Measurements from ENCODE around the gene LTBP1.

Gene LTBP1

DNA sequence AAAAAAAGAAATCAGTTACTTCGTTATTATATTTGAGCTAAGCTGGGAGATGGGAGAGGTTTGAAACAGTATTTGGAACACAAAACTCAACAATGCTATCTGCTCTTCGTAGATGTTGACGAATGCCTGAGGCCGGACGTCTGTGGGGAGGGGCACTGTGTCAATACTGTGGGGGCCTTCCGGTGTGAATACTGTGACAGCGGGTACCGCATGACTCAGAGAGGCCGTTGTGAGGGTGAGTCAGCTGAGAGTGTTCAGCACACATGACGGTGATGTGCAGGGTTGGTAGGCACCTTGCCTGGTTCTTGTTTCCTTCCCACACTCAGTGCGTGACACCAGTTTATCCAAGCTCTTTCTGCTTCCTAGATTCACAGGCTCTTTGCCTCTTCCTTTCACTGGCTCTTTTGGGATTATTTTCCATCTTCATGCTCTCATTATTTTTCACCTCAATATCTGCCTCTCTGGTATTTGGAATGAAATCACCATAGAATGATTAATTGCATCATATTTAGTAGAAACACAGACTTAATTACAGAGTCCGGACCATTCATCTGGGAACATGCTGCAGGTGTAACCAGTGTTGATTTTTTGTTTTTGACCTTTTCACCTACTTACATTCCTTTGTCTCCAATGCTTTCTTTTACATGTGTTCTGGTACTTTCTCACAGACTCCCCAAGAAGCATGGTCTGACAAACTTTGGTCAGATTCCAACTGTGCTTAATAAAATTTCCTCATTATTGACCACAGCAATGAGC, 329.1 kb downstream of the LTBP1 start:
- DNase-seq: peak; percentile 84

GRCh38 chr2:33277002-33277426, 330.3 kb downstream of the LTBP1 start:
- DNase-seq: no peak

DNA sequence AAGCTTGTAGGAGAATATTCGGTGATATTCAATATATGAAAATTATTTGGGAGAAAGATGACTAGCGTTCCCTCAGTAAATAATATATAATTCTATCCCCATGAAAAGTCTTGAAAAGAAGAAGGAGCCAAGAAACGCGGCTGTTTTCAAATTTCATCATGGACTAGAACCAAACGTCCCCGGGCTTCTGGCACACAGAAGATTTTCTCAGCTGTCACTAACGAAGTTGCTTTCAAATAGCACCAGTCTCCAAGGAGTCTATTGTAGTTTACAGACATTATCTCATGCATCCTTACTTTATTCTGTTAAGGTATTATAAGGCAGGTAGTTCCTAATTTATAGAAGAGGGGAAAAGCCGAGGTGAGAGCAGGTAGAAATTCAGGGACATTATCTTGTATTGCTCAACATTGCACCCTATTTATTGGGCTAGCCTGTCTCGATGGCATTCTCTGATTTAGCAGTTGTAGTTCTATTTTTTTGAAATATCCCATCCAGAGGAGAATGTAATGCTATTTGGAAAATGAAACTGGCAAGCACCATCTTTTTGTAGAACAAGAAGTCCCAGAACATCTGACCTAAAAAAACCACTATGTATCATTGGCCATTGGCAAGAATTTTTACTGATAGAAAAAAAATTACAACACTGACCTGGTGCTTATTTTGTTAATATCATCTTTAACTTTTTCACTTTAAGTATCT, 331.6 kb downstream of the LTBP1 start:
- DNase-seq: no peak

GRCh38 chr2:33284287-33284686, 337.5 kb downstream of the LTBP1 start:
- DNase-seq: no peak

GRCh38 chr2:33287507-33288005, 340.8 kb downstream of the LTBP1 start:
- no peak for DNase-seq

- no peak for DNase-seq
Observed at GRCh38 chr2:33288011-33288410, 341.3 kb downstream of the LTBP1 start.

DNA sequence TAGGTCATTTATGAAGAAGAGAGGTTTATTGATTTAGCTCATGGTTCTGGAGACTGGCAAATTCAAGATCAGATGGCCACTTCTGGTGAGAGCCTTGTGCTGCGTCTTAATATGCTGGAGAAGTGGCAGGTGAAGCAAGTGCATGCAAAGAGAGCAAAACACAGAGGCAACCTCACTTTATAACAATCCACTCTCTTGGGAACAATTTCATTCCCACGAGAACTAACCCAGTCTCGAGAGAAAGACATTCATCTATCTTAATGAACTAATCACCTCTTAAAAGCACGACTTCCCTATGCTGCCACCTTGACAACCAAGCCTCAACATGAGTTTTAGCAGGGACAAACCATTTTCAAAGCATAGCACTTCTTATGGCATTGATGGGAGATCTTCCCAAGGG, 343.2 kb downstream of the LTBP1 start:
- DNase-seq: no peak

GRCh38 chr2:33291278-33292013, 344.7 kb downstream of the LTBP1 start:
- peak; percentile 79 for DNase-seq

GRCh38 chr2:33292063-33292462, 345.3 kb downstream of the LTBP1 start:
- no peak for DNase-seq

DNA sequence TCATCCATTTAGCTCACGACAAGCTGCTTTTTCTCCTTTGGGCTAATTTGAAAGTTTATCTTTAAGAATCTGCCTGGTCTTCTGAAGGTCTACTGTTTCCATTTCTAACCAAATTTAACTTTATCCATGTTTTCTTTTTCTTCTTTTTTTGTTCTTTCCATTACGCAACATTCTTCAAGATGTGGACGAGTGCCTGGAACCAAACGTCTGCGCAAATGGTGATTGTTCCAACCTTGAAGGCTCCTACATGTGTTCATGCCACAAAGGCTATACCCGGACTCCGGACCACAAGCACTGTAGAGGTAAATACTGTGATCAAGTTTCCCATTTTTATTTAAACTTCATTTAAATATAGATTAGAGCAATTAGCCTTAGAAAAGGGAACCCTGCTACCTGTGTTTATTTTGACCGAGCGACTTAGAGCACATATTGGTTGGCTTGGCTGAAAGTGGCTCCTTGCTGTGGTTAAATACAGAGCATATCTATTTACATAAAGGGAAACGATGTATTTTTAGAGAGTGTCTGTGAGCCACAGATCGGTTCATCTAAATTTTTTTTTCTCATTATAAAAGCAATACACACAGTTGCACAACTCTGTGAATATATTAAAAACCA, 346.3 kb downstream of the LTBP1 start:
- no peak for DNase-seq

- no peak for DNase-seq
Observed at GRCh38 chr2:33298233-33298632, 351.5 kb downstream of the LTBP1 start.

DNA sequence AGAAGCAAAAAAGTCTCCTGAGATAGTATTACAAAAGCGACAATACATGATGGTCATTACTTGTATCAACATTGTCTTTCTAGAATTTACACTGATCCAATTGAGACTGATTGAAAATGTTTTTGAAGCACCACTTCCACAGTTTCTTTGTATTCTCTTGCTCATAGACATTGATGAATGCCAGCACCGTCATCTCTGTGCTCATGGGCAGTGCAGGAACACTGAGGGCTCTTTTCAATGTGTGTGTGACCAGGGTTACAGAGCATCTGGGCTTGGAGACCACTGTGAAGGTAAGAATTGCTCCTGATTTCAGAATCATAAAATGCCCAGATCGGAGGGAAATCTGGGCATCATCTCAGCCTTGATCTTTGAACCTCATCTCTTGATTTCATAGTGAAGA, 354.6 kb downstream of the LTBP1 start:
- no peak for DNase-seq

- no peak for DNase-seq
Observed at GRCh38 chr2:33302348-33302747, 355.6 kb downstream of the LTBP1 start.

DNA sequence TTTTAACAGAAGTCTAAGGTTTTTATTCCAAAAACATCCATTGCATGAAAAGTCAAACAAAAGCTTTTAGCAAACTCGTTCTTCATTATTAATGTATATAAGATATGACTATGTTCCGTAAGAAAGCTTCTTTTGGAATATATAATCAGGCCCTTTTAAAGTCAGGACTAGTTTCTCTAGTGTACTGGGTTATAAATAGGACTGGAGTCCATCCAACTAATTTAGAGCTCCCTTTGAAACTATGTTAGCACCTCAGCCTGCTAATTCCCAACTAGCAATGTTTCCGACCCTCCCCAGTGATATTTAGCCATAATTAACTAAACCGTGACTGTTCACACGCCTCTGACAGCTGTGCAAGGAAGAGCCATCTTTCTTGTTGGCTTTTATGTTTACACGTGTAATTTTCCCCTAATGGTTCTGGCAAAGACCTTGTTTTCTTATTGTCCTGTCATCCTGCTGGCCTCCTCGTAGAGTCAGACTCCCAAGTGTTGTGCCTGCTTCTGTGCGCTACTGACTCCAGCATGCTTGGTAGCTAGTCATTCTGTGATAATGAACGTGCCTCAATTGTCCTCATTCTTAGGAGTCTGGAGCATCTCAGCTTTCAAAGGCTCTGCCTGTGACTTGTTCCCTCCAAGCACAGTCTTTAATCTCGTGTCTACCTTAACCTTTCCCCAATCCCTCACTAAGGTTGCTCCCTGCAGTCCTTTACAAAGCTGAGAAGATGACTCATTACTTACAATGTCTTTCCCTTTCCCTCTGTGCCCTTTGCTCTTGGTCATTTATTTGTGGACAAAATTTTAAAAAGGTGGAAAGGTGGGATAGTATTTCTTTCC, 357.5 kb downstream of the LTBP1 start:
- DNase-seq: no peak

DNA sequence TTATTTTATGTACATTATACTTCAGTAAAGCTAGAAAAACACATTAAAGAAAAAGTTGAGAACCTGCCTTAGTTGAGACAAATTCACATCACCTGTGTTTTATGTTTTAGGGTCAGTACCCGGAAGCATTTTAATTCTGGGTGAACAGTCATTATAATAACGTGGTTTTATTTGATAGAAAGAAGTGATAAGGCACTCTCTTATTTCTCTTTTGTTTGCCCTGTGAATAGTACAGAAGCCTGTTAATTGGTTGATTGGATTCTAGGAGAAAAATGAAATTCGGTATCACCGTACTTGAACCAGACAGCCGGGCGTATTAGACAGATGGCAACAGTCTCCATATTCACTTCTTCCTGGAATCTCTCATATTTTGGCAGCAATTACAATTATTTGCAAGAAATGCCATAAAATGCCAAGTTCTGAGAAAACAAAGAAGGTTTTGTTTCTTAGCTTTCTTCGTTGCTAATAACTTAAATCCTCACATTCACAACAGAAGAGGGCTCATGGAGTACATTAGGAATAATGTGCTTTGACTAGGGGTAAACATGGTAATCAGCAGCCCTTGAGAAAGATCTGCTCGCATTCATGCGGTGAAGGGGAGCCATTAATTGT, 361.0 kb downstream of the LTBP1 start:
- no peak for DNase-seq

DNA sequence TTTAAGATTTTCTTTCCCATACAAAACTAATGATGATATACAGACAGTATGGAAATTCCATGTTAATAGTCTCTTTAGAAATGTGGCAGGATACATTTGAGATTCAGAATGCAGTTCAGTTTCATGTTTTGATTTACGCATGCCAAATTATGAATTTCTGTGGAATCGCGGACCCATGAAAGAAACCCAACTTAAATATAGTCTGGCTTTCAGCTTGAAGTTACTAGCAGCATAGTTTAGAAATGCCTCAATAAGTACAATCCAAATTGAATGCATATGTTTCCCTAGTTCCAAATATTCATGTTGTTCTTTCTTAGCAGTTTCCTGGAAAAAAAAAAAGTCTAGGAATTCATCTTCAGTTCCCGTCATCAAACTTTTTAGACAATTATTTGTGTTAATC, 365.6 kb downstream of the LTBP1 start:
- DNase-seq: no peak

DNA sequence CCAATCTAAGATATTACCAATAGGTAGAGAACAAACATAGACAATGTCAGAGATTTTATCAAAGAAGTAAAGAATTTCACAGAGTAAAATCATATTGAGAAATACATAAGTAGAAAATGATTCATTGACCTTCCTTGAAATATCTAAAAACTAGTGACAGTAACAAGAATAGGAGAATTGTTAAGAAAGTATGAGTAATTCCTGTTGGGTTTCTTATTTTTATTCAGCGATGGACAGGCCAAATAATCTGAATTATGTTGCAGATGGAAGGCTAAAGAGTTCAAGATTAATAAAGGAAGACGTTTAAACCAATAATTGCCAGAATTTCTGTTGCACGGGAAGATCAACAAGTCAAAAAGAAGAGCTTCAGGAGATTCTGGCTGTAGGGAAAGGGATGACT, 366.3 kb downstream of the LTBP1 start:
- DNase-seq: no peak

DNA sequence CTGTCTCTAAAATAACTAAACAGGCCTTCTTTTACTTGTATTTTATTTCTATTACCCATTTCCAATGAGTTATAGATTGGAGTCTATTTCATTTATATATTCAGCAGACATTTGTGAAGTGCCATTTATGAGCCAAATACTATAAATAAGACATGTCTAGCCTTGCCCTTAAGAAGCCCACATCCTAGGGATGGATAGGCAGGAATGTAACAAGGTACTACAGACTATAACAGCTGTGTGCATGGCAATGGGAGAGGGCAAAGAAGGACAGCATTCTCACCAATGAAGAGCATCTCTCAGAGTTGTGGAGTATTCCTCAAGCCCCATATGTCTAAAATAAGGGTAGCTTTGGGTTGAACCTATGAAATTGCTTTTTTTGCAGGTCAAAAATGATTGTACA, 367.8 kb downstream of the LTBP1 start:
- no peak for DNase-seq

GRCh38 chr2:33316328-33316727, 369.6 kb downstream of the LTBP1 start:
- no peak for DNase-seq

- DNase-seq: no peak
Observed at GRCh38 chr2:33317369-33318007, 370.7 kb downstream of the LTBP1 start.

- DNase-seq: no peak
Observed at GRCh38 chr2:33318456-33318855, 371.7 kb downstream of the LTBP1 start.
